Prostate gland (tissue), 2 donors: ENCODE measurements around the gene EDN2.

ENCODE experiments used
- POLR2A ChIP-seq: fragments of 450-650 bp; IDR thresholded peaks from one replicate; pipeline ENCODE4 v1.6.1; 2016; ENCODE audit warnings: antibody characterized with exemption, mild to moderate bottlenecking
- POLR2AphosphoS5 ChIP-seq: sonication (generic); formaldehyde crosslinking; IDR thresholded peaks from one replicate; pipeline ENCODE4 v1.6.1; 2017; ENCODE audit warnings: antibody characterized with exemption
- TF ChIP-seq, protein P1 (sequence below), 4 experiments: fragments of 200-600 bp in 2 of 4; fragments of 450-650 bp in 2 of 4; sonication (generic) in 2 of 4; IDR thresholded peaks; 1 replicate in 3 of 4; 2 replicates in 1 of 4; pipeline ENCODE4 v1.5.1; 2016 to 2019; ENCODE audit warnings: antibody characterized with exemption in 4 of 4, mild to moderate bottlenecking in 2 of 4, moderate library complexity in 2 of 4

DNA sequence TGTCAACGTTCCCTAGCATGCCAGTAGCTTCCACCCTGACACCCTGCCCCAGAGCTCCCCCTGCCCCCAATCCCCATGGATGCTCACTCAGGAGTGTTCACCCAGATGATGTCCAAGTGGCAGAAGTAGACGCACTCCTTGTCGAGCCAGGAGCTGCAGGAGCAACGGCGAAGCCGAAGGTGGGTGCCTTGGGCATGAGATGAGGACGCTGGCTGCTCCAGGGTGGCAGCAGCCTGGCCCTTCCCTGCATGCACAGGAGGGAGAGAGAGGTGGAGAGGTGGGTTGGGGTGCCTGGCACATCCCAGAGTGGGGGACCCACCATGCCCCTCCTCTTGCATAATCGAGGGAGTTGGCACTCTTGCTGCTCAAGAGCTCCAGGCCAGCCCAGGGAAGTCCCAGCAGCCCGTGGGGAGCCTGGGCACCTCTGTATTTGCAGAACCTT, 502 bp downstream of the EDN2 start:
- TF ChIP-seq, protein P1, sequence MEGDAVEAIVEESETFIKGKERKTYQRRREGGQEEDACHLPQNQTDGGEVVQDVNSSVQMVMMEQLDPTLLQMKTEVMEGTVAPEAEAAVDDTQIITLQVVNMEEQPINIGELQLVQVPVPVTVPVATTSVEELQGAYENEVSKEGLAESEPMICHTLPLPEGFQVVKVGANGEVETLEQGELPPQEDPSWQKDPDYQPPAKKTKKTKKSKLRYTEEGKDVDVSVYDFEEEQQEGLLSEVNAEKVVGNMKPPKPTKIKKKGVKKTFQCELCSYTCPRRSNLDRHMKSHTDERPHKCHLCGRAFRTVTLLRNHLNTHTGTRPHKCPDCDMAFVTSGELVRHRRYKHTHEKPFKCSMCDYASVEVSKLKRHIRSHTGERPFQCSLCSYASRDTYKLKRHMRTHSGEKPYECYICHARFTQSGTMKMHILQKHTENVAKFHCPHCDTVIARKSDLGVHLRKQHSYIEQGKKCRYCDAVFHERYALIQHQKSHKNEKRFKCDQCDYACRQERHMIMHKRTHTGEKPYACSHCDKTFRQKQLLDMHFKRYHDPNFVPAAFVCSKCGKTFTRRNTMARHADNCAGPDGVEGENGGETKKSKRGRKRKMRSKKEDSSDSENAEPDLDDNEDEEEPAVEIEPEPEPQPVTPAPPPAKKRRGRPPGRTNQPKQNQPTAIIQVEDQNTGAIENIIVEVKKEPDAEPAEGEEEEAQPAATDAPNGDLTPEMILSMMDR (IDR thresholded peaks at IDR 0.05), result no peak
- TF ChIP-seq POLR2A (no peak), POLR2AphosphoS5 (no peak)
